Neutrophil (primary cell): Measurements from ENCODE around the gene TMC2.

Source experiments
- H3K27ac ChIP-seq: fragments of 200-600 bp; sonication (generic); 2 replicates; pipeline ENCODE4 v1.5.1; 2016; ENCODE audit warnings: mild to moderate bottlenecking, moderate library complexity
- H3K27me3 ChIP-seq: fragments of 200-600 bp; sonication (generic); 2 replicates; pipeline ENCODE4 v1.6.0; 2016; ENCODE audit warnings: mild to moderate bottlenecking
- H3K36me3 ChIP-seq: fragments of 200-600 bp; sonication (generic); 2 replicates; pipeline ENCODE4 v1.5.1; 2017
- H3K4me1 ChIP-seq, 2 experiments: fragments of 200-600 bp in 1 of 2; sonication (generic) in 1 of 2; 1 replicate in 1 of 2; 2 replicates in 1 of 2; pipeline versions ENCODE4 v1.5.1 to v1.6.1; 2013 to 2016; ENCODE audit warnings: low read depth in 1 of 2, low read length in 1 of 2, mild to moderate bottlenecking in 1 of 2, moderate library complexity in 1 of 2; ENCODE audit not compliant: control insufficient read depth in 1 of 2, insufficient read depth in 1 of 2
- H3K4me3 ChIP-seq, 2 experiments: fragments of 200-600 bp in 1 of 2; sonication (generic) in 1 of 2; 1 replicate in 1 of 2; 2 replicates in 1 of 2; pipeline ENCODE4 v1.5.1; 2013 to 2016; ENCODE audit warnings: low read depth in 1 of 2, low read length in 1 of 2, mild to moderate bottlenecking in 1 of 2, moderate library complexity in 1 of 2
- H3K9me3 ChIP-seq: fragments of 200-600 bp; sonication (generic); 2 replicates; pipeline ENCODE4 v1.5.1; 2016
- CTCF ChIP-seq: fragments of 200-600 bp; sonication (generic); IDR thresholded peaks from 2 replicates; pipeline ENCODE4 v1.5.1; 2016; ENCODE audit warnings: antibody characterized with exemption

Gene TMC2

GRCh38 chr20:2603816-2604505, 67.6 kb downstream of the TMC2 start:
- no peak for TF ChIP-seq CTCF
- Histone ChIP-seq H3K9me3 (no peaks in the 10 kb centered on the region), H3K27ac (no peak overlapping the region), H3K4me1 (no peaks in the 10 kb centered on the region), H3K4me3 (no peak overlapping the region), H3K36me3 (no peaks in the 10 kb centered on the region), H3K27me3 (peaks cover 6% of the 10 kb centered on the region)

GRCh38 chr20:2604506-2604835, 68.1 kb downstream of the TMC2 start:
- Histone ChIP-seq H3K36me3 (no peaks in the 10 kb centered on the region), H3K27ac (no peak overlapping the region), H3K4me1 (no peaks in the 10 kb centered on the region), H3K27me3 (peaks cover 6% of the 10 kb centered on the region), H3K9me3 (no peaks in the 10 kb centered on the region), H3K4me3 (no peak overlapping the region)
- TF ChIP-seq CTCF = no peak

- no peak for TF ChIP-seq CTCF
Observed at GRCh38 chr20:2606507-2607006, 70.2 kb downstream of the TMC2 start.

GRCh38 chr20:2610326-2610725, 74.0 kb downstream of the TMC2 start:
- no peak overlapping the region for H3K4me3 ChIP-seq
- no peaks in the 10 kb centered on the region for H3K4me1 ChIP-seq
- H3K27ac ChIP-seq = no peak overlapping the region
- no peak for TF ChIP-seq CTCF
- peaks cover 45% of the 10 kb centered on the region for H3K27me3 ChIP-seq
- no peaks in the 10 kb centered on the region for H3K9me3 ChIP-seq
- no peaks in the 10 kb centered on the region for H3K36me3 ChIP-seq

More at GRCh38 chr20:2606507-2607006, 70.2 kb downstream of the TMC2 start:
- Histone ChIP-seq H3K27me3 (peaks cover 17% of the 10 kb centered on the region), H3K27ac (no peak overlapping the region), H3K9me3 (no peaks in the 10 kb centered on the region), H3K4me1 (no peaks in the 10 kb centered on the region), H3K36me3 (no peaks in the 10 kb centered on the region), H3K4me3 (no peak overlapping the region)

- H3K9me3 ChIP-seq = no peaks in the 10 kb centered on the region
- TF ChIP-seq CTCF = no peak
- no peaks in the 10 kb centered on the region for H3K4me1 ChIP-seq
- no peak overlapping the region for H3K27ac ChIP-seq
- no peaks in the 10 kb centered on the region for H3K36me3 ChIP-seq
- peaks cover 45% of the 10 kb centered on the region for H3K27me3 ChIP-seq
- no peak overlapping the region for H3K4me3 ChIP-seq
Observed at GRCh38 chr20:2610941-2611720, 74.8 kb downstream of the TMC2 start.
